ENCODE data around the gene COA5.
A peak's percentile ranks its signal among the peaks of the same experiment; 100 is the strongest.

The COA5 gene

GRCh38 chr2:98570356-98570755 is 38.0 kb downstream of the COA5 start:
- H3K9me2 ChIP-seq (replicated peaks; ENCODE audit: insufficient read depth, low read length) = no peaks in the 10 kb centered on the region
- H3K27ac ChIP-seq (ENCODE audit: low read depth, low read length) = no peak overlapping the region
- TF ChIP-seq EZH2phosphoT487 (conservative IDR thresholded peaks at IDR 0.05; ENCODE audit: low read length) = no peak
- TF ChIP-seq, protein P1, sequence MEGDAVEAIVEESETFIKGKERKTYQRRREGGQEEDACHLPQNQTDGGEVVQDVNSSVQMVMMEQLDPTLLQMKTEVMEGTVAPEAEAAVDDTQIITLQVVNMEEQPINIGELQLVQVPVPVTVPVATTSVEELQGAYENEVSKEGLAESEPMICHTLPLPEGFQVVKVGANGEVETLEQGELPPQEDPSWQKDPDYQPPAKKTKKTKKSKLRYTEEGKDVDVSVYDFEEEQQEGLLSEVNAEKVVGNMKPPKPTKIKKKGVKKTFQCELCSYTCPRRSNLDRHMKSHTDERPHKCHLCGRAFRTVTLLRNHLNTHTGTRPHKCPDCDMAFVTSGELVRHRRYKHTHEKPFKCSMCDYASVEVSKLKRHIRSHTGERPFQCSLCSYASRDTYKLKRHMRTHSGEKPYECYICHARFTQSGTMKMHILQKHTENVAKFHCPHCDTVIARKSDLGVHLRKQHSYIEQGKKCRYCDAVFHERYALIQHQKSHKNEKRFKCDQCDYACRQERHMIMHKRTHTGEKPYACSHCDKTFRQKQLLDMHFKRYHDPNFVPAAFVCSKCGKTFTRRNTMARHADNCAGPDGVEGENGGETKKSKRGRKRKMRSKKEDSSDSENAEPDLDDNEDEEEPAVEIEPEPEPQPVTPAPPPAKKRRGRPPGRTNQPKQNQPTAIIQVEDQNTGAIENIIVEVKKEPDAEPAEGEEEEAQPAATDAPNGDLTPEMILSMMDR (IDR thresholded peaks at IDR 0.05; ENCODE audit: insufficient read depth, low read length, poor library complexity, severe bottlenecking) = no peak
- H3F3A ChIP-seq (ENCODE audit: insufficient read depth) = no peaks in the 10 kb centered on the region
- no peak overlapping the region for H3K4me2 ChIP-seq (ENCODE audit: low read depth, low read length, poor library complexity, severe bottlenecking)
- H2AFZ ChIP-seq (ENCODE audit: low read depth, low read length, severe bottlenecking) = no peak overlapping the region
- H3K9ac ChIP-seq (ENCODE audit: low read length) = no peak overlapping the region
- H4K20me1 ChIP-seq (ENCODE audit: low read depth, low read length) = no peaks in the 10 kb centered on the region
- H3K4me3 ChIP-seq (ENCODE audit: insufficient read depth, low read length, poor library complexity, severe bottlenecking) = no peak overlapping the region
- H3K27me3 ChIP-seq (ENCODE audit: low read length) = no peaks in the 10 kb centered on the region
- H3K36me3 ChIP-seq (ENCODE audit: low read length) = no peaks in the 10 kb centered on the region
- H3K79me2 ChIP-seq (ENCODE audit: insufficient read depth, low read length) = no peaks in the 10 kb centered on the region
- no peaks in the 10 kb centered on the region for H3K9me3 ChIP-seq (ENCODE audit: insufficient read depth, low read length)

DNA sequence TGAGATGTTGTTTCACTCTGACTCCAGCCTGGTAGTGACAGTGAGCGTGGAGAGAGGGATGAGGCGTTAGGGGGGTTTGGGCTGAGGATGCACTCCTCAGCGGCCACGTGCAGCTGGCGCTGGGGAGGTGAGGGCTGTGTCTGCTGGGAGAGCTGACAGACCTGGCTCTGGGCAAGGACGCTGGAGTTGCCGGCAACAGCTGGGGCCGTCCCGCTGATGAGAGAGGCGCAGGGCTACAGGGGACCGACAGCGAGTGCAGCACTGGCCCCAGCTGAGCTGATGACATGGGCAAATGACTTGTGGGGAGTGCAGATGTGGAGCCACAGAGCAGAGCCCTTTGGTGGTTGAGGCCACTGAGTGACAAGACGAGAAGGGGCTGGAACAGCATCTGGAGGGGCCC is 38.4 kb downstream of the COA5 start:
- Histone ChIP-seq H3K4me3 (ENCODE audit: insufficient read depth, low read length, poor library complexity, severe bottlenecking) (no peak overlapping the region), H3K9me2 (replicated peaks; ENCODE audit: insufficient read depth, low read length) (no peaks in the 10 kb centered on the region), H3K27ac (ENCODE audit: low read depth, low read length) (no peak overlapping the region), H3K4me2 (ENCODE audit: low read depth, low read length, poor library complexity, severe bottlenecking) (no peak overlapping the region), H3F3A (ENCODE audit: insufficient read depth) (no peaks in the 10 kb centered on the region), H3K36me3 (ENCODE audit: low read length) (no peaks in the 10 kb centered on the region), H3K79me2 (ENCODE audit: insufficient read depth, low read length) (no peaks in the 10 kb centered on the region), H4K20me1 (ENCODE audit: low read depth, low read length) (no peaks in the 10 kb centered on the region), H3K9ac (ENCODE audit: low read length) (no peak overlapping the region), H3K27me3 (ENCODE audit: low read length) (no peaks in the 10 kb centered on the region), H3K9me3 (ENCODE audit: insufficient read depth, low read length) (no peaks in the 10 kb centered on the region), H2AFZ (ENCODE audit: low read depth, low read length, severe bottlenecking) (no peak overlapping the region)
- no peak for TF ChIP-seq EZH2phosphoT487 (conservative IDR thresholded peaks at IDR 0.05; ENCODE audit: low read length)
- TF ChIP-seq, protein P1 (IDR thresholded peaks at IDR 0.05; ENCODE audit: insufficient read depth, low read length, poor library complexity, severe bottlenecking) = no peak

DNA sequence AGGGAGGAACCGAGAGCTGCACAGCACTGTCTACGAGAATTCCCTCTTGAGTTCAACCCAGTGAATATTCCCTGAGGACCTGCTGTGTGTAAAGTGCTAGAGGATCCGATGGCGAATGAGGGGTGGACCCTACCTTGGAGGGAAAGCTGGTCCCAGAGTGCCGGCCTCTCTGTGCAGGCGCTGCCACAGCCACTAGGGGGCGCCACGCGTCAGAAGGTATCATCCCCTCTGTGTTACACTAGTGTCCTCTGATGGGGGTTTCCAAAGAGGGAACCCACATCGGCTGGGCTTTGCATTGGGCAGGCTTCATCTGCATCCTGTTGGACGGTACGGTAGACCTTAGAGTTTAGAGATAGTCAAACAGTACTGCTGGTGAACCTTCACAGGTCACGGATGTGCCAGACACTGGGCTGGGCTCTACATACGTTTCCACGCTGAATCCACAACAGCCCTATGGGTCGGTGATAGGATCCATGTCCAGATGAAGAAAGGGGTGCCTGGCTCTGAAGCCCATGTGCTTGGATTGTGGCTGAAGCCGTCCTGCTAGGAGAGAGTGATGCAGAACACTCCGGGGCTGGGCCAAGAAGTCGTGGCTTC is 39.0 kb downstream of the COA5 start:
- Histone ChIP-seq H3K36me3 (ENCODE audit: low read length) (no peaks in the 10 kb centered on the region), H3K27ac (ENCODE audit: low read depth, low read length) (no peak overlapping the region), H4K20me1 (ENCODE audit: low read depth, low read length) (no peaks in the 10 kb centered on the region), H3K27me3 (ENCODE audit: low read length) (no peaks in the 10 kb centered on the region), H3K9me2 (replicated peaks; ENCODE audit: insufficient read depth, low read length) (no peaks in the 10 kb centered on the region), H3F3A (ENCODE audit: insufficient read depth) (no peaks in the 10 kb centered on the region), H3K9me3 (ENCODE audit: insufficient read depth, low read length) (no peaks in the 10 kb centered on the region), H3K4me3 (ENCODE audit: insufficient read depth, low read length, poor library complexity, severe bottlenecking) (no peak overlapping the region), H3K79me2 (ENCODE audit: insufficient read depth, low read length) (no peaks in the 10 kb centered on the region), H3K4me2 (ENCODE audit: low read depth, low read length, poor library complexity, severe bottlenecking) (no peak overlapping the region), H2AFZ (ENCODE audit: low read depth, low read length, severe bottlenecking) (no peak overlapping the region), H3K9ac (ENCODE audit: low read length) (no peak overlapping the region)
- TF ChIP-seq, protein P1 (IDR thresholded peaks at IDR 0.05; ENCODE audit: insufficient read depth, low read length, poor library complexity, severe bottlenecking) = peak; percentile 96
- TF ChIP-seq EZH2phosphoT487 (conservative IDR thresholded peaks at IDR 0.05; ENCODE audit: low read length) = no peak

Data from SU-DHL-6 (cell line).